PC-9 (cell line): Measurements from ENCODE around the gene DUSP22. TPM values are rescaled to one million over a fixed set of nuclear protein-coding genes. Genes with fewer than 3 reads are reported as not detected.

Experiments
- BruUV-seq: library from RNA; stranded (reverse); fragments of 400-500 nt; replicated peaks from 2 replicates; lab custom pipeline; 2021; lab: Mats Ljungman, UMichigan
- CTCF ChIA-PET: fragments of 300-600 bp; sonication (Branson Sonifier 250); formaldehyde crosslinking; loops from one replicate; lab custom pipeline; 2022; ENCODE audit warnings: antibody characterized with exemption; lab: Charles Lee
- POLR2A ChIA-PET: fragments of 300-600 bp; sonication (Branson Sonifier 250); formaldehyde crosslinking; loops from one replicate; lab custom pipeline; 2022; ENCODE audit warnings: antibody characterized with exemption; ENCODE audit not compliant: unreplicated experiment; lab: Charles Lee
- DNase-seq, 2 experiments: peaks; one replicate each; pipeline versions ENCODE4 v3.0.0 to v3.0.0-alpha.2; 2015 to 2022; ENCODE audit warnings: mixed read lengths in 1 of 2
- H2AFZ ChIP-seq: fragments of 200-600 bp; sonication (generic); 2 replicates; pipeline ENCODE4 v1.8.1; 2017; ENCODE audit warnings: antibody characterized with exemption
- H3F3A ChIP-seq: fragments of 200-600 bp; sonication (generic); 2 replicates; pipeline ENCODE4 v1.8.1; 2017; ENCODE audit warnings: antibody characterized with exemption, mild to moderate bottlenecking, low read depth; ENCODE audit not compliant: insufficient read depth
- H3K27ac ChIP-seq: fragments of 200-600 bp; sonication (generic); 2 replicates; pipeline ENCODE4 v1.6.1; 2016; ENCODE audit warnings: mixed run types
- H3K27me3 ChIP-seq: fragments of 200-600 bp; sonication (generic); 2 replicates; pipeline ENCODE4 v1.6.1; 2016; ENCODE audit warnings: low read depth, mixed run types; ENCODE audit not compliant: insufficient read depth
- H3K36me3 ChIP-seq: fragments of 200-600 bp; sonication (generic); 2 replicates; pipeline ENCODE4 v1.6.1; 2016; ENCODE audit warnings: low read depth, mixed run types
- H3K4me1 ChIP-seq: fragments of 200-600 bp; sonication (generic); replicated peaks from 2 replicates; pipeline ENCODE4 v1.6.1; 2016; ENCODE audit warnings: mixed run types; ENCODE audit not compliant: insufficient read depth
- H3K4me2 ChIP-seq: fragments of 200-600 bp; sonication (generic); 2 replicates; pipeline ENCODE4 v1.6.1; 2017; ENCODE audit warnings: mixed run types
- H3K4me3 ChIP-seq: fragments of 200-600 bp; sonication (generic); 2 replicates; pipeline ENCODE4 v1.6.1; 2016; ENCODE audit warnings: mixed run types
- H3K79me2 ChIP-seq: fragments of 200-600 bp; sonication (generic); 2 replicates; pipeline ENCODE4 v1.6.1; 2017; ENCODE audit warnings: low read depth, mixed run types
- H3K9me2 ChIP-seq: fragments of 200-600 bp; sonication (generic); 2 replicates; pipeline ENCODE4 v1.8.1; 2017; ENCODE audit warnings: mild to moderate bottlenecking; ENCODE audit not compliant: insufficient read depth
- H3K9me3 ChIP-seq: fragments of 200-600 bp; sonication (generic); 2 replicates; pipeline ENCODE4 v1.8.1; 2016; ENCODE audit warnings: low read depth; ENCODE audit not compliant: insufficient read depth
- H4K20me1 ChIP-seq: fragments of 200-600 bp; sonication (generic); 2 replicates; pipeline ENCODE4 v1.8.1; 2017; ENCODE audit not compliant: insufficient read depth
- CTCF ChIP-seq: fragments of 200-600 bp; sonication (generic); conservative IDR thresholded peaks from 2 replicates; pipeline ENCODE4 v1.6.1; 2017; ENCODE audit warnings: mixed run types, antibody characterized with exemption, mild to moderate bottlenecking, moderate library complexity
- EZH2 ChIP-seq: fragments of 200-600 bp; sonication (generic); IDR thresholded peaks from 2 replicates; pipeline ENCODE4 v1.8.0; 2017; ENCODE audit warnings: antibody characterized with exemption, low read depth
- intact Hi-C: fragments of 100-400 bp; cut with micrococcal nuclease; formaldehyde crosslinking; loops from one replicate; pipeline ENCODE4 v1.10.0; 2022; ENCODE audit not compliant: unreplicated experiment
- total RNA-seq: library from RNA; stranded (reverse); gene quantifications from 2 replicates; pipeline ENCODE4 v1.2.3, GENCODE V29; 2021

Gene DUSP22
- total RNA-seq, 1 experiment from 2014 or later = 25.5 TPM

DNA sequence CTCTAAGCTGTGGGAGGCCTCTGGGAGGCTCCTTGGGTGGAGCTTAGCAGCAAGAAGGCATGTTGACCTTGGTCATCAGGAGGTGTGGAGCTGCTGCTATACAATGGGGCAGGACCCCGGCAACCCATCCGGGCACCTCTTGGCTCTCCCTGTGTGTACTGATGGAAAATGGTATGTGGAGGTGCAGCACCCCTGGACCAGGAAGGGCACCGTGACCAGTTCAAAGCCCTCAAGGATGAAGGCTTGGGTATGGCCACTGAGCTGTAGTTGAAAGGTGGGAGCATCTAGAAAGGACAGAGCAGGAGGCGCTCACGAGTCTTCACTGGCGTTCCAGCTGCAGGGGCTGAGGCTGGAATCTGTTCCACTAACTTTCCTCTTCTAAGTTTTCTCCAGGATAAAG, 92.6 kb downstream of the DUSP22 start:
- Histone ChIP-seq H3K27me3 (peaks cover 62% of the 10 kb centered on the region), H2AFZ (no peak overlapping the region), H3F3A (no peaks in the 10 kb centered on the region), H4K20me1 (no peaks in the 10 kb centered on the region), H3K36me3 (no peaks in the 10 kb centered on the region), H3K4me3 (no peak overlapping the region), H3K4me1 (no peaks in the 10 kb centered on the region), H3K9me3 (no peaks in the 10 kb centered on the region), H3K9me2 (no peaks in the 10 kb centered on the region), H3K4me2 (no peak overlapping the region), H3K27ac (no peak overlapping the region), H3K79me2 (no peaks in the 10 kb centered on the region)
- TF ChIP-seq CTCF (no peak), EZH2 (no peak)
- ChIA-PET CTCF (no interaction called here), POLR2A (no interaction called here)
- no peak for DNase-seq
- intact Hi-C loops = no loop called here
- no TSS peak for BruUV-seq

DNA sequence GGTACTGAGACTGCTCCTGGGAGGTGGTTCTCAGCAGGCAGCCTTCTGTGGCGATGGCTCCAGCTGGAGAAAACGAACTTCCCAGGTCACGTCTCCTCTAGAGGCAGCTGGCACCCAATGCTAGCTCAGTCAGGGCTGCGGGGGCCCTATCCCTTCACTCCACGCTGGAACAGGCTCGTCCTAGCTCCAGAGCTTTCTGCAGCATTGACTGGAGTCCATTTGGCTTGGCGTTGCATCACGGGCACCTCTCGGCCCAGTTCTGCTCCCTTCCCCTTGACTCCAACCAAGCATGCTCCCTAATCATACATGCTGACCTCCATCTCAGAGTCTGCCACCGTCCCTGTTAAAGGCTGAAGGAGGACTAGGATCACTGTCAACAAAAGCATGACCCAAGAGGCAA, 93.3 kb downstream of the DUSP22 start:
- no peak overlapping the region for H2AFZ ChIP-seq
- H3F3A ChIP-seq = no peaks in the 10 kb centered on the region
- BruUV-seq = no TSS peak
- peaks cover 61% of the 10 kb centered on the region for H3K27me3 ChIP-seq
- no peaks in the 10 kb centered on the region for H3K36me3 ChIP-seq
- H3K27ac ChIP-seq = no peak overlapping the region
- intact Hi-C loops = no loop called here
- DNase-seq = no peak
- no peaks in the 10 kb centered on the region for H4K20me1 ChIP-seq
- H3K9me3 ChIP-seq = no peaks in the 10 kb centered on the region
- H3K4me3 ChIP-seq = no peak overlapping the region
- H3K79me2 ChIP-seq = no peaks in the 10 kb centered on the region
- H3K4me2 ChIP-seq = no peak overlapping the region
- H3K9me2 ChIP-seq = no peaks in the 10 kb centered on the region
- ChIA-PET POLR2A (no interaction called here), CTCF (no interaction called here)
- no peaks in the 10 kb centered on the region for H3K4me1 ChIP-seq
- no peak for TF ChIP-seq CTCF
- no peak for TF ChIP-seq EZH2

DNA sequence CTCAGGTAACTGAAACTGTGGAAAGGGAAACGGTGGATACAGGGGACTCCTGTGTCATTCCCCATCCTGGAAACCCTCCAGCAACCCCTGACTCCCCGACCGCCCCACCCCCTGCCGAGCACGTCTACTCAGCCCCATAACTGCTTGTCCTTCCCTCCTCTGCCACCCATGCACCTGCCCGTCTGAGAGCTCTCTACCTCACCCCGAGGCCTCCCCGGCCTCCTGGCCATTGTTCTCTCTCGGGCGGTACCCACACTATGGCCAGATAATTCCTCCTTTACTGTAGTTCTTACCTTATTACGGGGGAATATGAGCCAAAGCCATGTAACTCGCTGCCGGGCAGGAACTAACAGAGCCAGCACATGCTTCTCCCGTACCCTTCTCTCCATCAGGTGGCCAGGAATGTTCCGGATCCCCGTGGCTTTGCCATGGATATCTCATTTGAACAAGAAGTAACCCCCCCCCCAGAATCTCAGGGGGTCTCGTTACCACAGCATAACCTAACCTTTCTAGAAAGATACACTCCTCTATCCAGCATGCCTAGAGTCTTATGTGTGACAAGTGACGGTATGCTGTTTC, 94.5 kb downstream of the DUSP22 start:
- no peak for TF ChIP-seq CTCF
- no peak for TF ChIP-seq EZH2
- CTCF ChIA-PET = interaction anchor here (0.7 kb wide), 1 partner anchor 1008 kb away, joined by 18 read pairs; no protein-coding TSS in a partner anchor
- Histone ChIP-seq H3K9me3 (no peaks in the 10 kb centered on the region), H3K36me3 (no peaks in the 10 kb centered on the region), H3K4me1 (no peaks in the 10 kb centered on the region), H3K4me3 (no peak overlapping the region), H3K27ac (no peak overlapping the region), H3F3A (no peaks in the 10 kb centered on the region), H3K79me2 (no peaks in the 10 kb centered on the region), H3K9me2 (no peaks in the 10 kb centered on the region), H2AFZ (no peak overlapping the region), H3K4me2 (no peak overlapping the region), H3K27me3 (peaks cover 49% of the 10 kb centered on the region), H4K20me1 (no peaks in the 10 kb centered on the region)
- POLR2A ChIA-PET = no interaction called here
- intact Hi-C loops = no loop called here
- no TSS peak for BruUV-seq
- no peak for DNase-seq
